SIG-M5 treated with dmso at 0.1 percent for 504 hours (cell line): ENCODE results near the gene E2F1.
"Not testable (repeated sequence)": the region's sequence is repeated elsewhere in the genome, so short reads cannot be mapped to it uniquely, and the experiment has no call there.

Source experiments
- DNase-seq: peaks from one replicate; lab custom pipeline; 2025; ENCODE audit not compliant: unreplicated experiment; lab: John Stamatoyannopoulos, UW

E2F1 gene

DNA sequence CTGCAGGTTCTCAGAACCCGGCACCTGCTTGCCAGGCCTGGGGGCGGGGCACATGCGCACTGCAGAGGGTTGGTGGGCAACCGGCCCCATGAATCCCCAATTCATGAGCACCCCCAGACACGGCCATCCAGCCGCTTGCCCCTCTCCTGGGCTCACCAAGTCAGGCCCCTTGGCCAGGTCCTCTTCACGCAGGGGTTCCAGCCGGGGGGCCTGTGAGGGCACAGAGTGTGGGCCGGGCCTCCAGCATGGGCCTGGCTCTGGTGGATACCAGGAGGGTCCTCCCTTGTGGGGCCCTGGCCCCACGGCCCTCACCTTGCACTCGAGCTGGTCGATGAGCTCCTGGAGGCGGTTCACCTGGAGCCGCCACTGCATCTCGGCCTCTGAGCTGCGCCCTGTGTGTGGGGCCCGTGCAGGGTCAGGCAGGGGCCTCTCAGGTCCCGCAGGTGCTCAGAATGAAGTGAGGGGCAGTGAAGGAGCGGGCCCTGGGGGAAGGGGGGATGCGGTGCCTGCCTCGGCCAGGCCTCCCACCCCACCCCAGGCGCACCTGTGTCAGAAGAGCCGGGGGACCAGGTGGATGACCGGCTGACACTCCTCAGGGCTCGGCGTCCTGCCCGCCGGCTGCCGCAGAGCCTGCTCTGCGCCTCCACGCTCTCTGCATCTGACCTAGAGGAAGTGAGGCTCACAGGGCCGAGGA is 26.7 kb downstream of the E2F1 start:
- no peak for DNase-seq

DNA sequence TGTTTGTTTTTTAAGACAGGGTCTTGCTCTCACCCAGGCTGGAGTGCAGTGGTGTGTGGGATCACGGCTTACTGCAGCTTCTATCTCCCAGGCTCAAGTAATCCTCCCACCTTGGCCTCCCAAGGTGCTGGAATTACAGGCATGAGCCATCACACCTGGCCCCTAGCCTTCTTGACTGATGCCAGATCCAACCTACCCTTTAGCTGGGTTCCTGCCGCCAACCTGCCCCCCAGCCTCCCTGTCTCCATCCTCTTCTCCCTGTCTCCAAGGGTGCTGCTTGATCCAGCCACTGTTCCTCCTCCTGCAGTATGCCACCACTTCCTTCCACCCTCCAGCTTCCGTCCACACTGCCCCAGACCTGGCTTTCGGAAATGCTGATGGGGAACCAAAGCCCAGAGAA is 27.3 kb downstream of the E2F1 start:
- DNase-seq, result no peak

DNA sequence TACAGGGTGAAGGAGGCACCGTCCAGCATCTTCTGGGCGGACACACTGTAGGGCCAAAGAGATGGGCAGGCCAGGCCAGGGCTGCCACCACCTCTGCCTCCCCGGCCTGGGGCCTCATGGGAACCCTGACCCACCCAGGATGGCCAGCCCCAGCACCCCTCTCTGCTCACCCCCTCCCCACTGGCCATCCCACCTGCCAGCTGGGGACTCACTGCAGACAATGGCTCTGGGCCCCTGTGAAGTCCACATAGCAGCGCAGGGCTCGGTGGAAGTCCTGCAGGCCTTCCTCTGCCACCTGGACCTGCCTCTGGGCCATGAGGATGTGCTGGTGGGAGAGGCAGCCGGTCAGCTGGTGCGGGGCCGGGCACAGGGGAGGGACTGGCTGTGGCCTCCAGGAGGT is 27.7 kb downstream of the E2F1 start:
- DNase-seq, result no peak

DNA sequence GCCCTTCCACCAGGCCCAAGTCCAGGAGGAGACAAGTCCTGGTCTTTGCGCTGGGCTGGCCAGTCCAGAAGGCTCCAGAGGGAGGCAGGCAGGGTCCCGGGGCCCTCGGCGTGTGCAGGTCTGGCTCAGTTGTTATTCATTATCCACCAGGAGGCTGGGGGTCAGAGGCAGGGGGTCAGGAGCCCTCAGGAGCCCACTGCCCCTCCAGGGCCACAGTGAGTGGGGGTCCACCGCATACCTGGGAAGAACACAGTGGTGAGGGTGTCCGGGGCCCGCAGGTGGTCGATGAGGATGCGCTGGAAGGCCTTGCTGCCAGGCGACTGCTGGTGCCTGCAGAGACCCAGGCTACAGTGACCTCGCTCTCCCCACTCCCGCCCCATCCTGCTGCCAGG is 28.5 kb downstream of the E2F1 start:
- no peak for DNase-seq

DNA sequence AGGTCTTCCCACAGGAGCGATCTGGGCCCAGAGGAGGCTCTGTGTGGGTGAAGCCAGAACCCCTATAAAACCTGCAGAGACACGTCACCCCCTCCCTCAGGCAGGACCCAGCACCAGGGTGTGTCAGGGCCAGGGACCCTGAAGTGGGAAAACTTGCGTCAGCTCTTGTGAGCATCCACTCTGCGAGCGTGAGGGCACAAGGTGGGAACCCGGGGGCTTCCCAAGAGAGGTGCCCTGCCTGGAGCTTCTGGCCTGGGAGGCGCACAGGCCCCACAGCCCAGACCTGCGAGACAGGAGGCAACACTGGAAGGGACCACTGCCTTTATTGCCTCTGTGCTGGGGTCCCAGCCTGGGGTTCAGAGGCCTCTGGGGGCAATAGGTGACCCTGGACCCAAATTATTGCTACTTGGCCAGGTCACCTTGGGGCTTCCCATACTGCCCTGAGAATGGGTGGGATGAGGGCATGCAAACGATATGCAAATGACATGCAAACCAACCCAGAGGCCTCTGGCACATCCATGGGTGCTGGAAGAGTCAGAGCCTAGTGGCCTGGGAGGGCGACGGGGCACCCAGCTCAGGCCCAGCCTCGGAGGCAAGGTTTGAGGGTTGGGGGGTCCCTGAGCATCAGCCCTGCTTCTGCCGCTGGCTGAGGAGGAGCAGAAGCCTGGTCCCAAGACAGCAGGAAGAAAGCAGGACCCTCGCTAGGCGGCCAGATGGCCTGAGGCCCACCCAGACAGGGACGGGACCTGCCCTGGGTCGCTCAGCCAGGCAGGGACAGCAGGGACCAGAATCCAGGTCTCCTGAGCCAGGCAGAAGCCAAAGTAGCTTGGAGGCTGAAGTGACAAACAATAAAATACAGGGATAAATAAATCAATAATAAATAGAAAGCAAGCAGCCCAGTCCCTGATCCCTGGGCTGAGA is 29.1 kb downstream of the E2F1 start:
- DNase-seq, result no peak

DNA sequence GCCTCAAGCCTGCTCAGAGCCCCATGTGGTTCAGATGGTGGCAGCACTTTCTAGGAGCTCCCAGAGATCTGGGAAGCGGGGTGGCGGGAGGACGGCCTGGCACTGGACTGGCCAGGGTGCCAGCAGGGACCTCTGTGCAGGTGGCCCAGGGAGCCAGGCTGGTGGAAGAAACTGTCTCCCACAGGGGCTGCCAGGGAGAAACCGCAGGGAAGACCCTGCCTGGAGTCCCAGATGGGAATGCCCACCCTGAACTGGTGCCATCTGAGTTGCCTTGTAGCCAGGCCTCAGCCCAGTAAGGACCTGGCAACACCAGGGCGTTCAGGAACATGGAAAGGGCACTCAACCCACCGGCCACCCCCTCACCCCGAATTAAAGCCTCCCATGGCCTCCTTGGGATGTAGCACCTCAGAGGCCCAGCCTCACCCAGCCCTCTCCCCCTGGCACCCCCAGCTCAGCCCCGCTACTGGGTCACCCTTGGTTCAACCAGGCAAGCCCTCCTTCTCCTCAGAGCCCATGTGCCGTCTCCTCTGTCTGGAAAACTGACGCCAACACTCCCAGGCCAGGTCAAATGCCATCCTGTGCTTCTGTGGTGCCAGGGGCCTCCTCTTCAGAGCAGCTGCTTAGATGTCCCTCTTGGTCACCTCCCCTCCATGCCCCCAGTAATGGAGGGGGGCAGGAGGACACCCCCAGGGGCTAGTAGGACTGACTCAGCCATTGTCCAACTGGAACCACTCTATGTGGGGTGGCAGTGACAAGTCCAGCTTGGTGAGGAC is 30.0 kb downstream of the E2F1 start:
- no peak for DNase-seq

DNA sequence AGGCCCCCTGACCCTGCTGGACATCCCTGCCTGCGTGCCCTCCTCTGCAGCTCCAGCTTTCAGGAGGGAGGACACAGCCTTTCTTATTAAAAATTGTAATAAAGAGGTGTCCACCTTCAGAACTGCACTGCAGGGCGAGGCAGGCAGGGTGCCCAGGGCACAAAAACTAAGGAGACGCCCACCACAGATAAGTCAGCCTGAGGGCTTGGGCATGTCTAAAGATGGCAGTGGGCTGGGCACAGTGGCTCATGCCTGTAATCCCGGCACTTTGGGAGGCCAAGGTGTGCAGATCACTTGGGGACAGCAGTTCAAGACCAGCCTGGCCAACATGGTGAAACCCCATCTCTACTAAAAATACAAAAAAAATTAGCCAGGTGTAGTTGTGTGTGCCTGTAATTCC is 31.0 kb downstream of the E2F1 start:
- no peak for DNase-seq

DNA sequence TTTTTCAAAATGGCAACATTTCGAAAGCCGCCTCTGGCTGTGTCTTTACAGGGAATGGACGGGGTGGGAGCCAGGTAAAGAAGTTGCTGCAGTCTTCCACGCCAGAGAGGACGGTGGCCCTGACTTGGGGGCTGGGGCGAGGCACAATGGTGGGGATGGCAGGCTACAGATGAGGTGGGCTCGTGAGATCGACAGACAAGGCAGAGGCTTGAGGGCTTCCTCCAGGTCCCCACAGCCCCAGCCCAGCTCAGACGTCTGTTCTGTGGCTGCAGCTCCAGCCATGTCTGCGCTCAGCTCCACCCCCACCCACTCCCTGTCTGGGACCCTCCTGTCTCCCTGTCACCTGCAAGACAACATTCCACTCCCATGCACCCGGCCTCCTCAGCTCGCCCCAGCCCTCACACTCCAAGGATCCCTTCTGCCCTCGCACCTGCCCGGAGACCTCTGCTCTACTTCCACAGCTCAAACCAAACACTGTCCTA is 31.5 kb downstream of the E2F1 start:
- DNase-seq, result no peak

DNA sequence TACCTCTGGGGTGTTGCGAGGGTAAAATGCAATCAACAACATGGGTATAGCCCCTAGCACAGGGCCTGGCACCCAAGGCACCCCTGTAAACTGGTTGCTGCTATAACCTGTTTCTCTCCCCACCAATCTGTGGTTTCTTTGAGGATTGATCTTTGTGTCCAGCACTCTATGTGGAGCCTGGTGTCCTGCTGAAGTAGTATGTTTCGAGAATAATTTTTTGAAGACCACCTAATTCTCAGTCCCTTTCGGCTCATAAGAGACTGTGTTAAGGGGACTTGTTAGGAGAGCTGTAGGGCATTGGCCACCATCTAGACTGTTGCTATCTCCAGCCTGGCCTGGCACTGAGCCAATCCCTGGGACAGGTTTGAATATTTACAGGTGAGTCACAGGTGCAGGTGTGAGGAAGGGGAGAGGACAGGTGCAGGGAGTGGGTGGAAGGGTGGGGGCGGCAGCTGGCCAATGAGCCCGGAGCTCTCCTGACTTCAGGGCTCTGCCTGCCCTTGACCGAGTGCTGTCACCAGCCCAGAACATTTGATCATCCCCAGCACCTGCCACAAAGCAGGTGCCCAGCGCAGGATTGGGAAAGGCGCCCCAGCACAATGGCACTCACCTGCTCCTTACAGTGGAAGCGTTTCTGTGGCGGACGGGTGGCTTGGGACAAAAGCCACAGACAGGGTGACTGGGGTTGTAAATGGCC is 32.1 kb downstream of the E2F1 start:
- DNase-seq, result no peak

DNA sequence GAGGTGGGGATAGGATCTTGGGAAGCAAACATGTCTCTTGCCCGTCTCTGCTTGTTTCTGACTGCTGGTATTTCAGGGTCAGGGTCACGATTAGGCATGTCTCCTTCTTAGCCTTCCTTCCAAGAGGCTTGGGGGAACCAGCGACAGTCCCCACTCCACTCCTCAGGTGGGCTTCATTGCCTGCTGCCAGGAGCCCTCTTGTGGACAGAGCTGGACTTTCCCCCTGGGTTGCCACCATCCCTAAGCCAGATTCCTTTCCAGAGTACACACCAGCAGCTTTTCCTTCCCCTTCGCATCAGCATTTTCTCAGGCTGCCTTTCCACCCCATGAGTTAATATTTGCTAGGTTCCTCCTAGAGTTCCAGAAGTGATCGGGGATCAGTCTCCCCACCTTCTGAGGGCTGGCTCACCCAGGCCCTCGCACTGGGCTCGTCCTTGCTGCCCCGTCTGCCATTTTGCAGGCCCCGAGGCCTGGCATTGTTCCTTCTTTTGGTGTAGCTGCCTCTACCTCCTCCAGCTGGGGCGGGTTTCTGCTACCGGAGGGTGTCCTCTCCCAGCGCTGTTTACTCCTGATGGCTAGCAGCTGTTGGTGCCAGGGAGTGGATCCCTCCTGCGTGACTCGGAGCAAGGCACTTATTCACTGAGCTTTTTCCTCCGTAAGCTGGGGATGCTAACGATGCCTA is 32.8 kb downstream of the E2F1 start:
- peak; percentile 47 for DNase-seq

DNA sequence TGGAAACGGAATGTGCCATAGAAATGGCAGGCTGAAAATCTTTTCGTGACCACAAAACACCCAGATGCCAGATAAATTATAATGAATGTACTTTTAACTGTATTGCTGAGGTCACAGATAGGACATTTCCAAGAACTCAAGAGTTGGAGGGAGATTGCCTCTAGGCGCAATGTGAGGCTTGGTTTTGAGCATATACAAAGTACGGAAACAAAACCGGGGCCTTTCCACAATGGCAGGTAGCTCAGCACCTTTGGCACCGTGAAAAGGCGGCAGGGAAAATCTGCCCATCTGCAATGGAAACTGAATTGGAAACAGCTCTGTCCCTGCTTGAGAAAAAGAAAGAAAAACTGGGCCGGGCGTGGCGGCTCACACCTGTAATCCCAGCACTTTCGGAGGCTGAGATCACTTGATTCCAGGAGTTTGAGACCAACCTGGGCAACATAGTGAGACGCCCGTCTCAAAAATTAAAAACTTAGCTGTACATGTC is 34.6 kb downstream of the E2F1 start:
- DNase-seq, result no peak

DNA sequence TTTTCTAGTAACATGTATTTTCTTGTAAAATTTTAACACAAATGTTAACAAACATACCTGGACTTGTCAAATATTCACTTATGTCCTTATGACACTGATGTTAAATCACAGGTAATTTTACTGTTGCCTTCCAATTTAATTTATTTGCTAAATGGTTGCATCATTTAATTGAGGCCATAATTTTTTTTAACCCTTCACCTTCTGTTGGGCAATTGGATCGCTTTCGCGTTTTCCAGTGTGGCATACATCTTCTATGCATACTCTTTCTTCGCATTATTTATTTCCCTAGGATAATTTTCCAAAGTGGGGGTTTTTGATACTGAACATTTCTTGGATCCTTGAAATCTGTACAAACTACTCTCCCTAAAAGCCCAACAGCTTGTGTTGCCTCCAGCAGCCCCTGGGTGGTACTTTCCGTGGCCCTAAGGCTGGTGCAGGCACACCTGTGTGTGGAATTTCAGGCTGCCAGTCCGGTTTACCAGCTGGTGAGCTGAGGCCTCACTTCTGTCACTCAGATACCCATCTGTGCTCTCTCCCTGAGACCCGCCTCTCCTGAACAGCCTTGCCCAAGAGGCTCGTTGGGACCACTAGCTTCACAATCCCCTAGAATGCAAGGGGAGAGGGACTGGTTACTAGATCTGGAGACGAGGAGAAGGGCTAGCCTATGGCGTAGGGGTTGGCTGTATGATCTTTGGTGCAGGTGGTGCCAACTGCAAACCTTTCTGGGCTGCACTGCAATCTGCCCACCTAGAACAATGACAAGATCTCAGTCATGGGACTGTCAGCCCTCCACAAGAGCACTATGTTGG is 35.2 kb downstream of the E2F1 start:
- DNase-seq, result no peak

DNA sequence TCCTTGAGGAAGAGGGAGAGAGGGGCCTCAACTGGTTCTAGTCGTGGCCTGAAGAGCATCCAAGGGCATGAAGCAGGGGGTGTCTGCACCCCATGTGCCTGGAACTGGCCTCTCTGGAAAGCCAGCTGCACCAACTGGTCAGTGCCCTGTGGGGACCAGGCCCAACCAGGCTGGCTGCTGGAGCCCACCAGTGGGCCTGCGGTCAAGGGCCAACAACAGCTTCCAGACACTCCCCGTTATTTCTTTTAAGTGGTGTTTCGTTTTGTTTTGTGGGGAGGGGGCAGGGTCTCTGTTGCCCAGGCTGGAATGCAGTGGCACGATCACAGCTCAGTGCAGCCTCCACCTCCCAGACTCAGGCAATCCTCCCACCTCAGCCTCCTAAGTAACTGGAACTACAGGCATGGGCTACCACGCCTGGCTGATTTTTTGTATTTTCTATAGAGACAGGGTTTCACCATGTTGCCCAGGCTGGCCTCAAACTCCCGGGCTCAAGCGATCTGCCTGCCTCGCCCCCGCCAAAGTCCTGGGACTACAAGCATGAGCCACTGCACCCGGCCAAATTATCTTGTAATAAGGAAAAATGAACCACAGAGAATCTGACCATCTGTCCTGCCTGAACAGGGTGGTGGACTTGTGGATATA is 36.0 kb downstream of the E2F1 start:
- DNase-seq, result no peak

DNA sequence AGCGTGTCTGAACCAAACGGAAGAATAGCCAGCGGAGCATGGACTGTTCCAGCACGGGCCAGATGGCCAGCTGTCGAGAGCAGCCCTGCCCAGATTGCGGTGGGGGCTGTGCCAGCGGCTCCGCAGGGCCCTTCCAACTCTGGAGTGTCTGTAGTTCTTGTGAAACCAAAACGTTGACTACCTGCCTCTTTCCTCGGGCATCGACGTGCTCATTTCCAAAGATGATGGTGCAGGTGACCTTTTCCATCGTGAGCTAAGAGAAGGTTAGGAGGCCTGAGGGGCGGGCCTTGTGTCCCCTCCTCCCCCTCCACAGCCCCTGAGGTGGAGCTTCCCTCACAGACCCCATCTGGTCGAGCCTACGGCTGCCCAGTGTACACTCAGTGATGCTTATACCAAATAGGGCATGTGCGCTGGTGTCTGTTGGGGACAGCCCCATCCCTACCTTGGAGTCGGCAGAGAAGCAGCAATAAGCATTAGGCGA is 36.9 kb downstream of the E2F1 start:
- DNase-seq, result no peak

DNA sequence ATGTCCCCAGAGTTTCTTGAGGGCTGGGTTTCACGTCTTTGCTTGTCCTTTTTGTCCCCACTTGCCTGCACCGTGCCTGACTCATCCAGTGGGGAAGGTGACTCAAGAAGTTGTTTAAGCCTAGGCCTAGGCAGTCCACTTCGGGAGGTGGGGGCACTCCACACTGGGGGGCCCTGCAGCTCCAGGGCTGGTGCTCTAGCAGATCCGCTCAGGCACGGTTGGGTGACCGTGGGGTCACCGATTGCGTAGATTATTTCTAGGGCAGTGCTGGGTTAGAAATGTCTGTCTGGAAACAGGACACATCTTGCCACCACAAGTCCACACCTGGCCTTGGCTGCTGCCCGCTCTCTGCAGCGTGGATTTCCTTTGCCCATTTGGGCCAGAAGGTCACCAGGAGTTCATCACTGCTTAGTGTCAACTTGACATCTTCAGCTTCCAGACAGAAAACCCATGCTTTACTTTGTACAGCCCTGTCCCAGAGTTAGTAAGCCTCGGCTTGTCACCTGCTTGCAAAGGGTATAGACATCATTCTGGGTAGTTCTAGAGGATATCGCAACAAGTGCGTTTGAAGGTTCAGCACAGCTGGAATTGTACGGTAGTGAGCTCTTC is 37.7 kb downstream of the E2F1 start:
- DNase-seq, result no peak

DNA sequence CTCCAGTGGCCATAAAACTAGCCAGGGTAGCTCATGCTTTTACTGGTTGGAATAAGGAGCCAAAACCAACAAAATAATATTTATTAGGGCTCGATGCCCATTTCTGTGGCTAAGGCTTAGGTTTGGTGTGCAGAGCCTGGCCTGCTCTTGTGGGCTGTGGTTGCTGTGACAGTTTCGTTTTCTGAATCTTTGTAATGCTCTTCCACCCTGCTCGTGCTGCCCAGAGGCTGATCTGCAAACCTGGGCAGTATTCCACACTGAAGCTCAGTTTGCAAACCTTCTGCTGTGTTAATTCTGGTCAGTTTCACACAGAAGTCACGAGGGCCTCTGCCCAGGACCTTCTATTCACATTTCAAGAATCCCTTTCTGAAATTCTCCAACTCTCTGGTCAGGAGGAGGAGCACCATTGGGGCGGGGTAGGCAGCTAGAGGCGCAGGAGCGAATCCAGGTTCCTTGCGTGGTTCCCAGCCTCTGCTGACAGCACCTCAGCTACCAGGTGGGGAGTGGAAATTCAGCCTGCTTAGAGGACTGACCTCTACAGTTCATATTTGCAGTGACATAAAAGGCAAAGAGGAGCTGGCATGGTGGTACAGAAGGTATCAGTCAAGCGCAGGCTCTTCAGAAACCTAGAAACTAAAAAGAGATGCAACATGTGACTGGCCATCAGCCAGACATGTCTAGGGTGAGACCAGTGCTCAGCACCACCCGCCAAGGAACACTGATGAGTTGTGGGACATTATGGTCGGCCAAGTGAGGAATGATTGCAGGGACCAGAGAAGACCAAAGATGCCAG is 38.4 kb downstream of the E2F1 start:
- no peak for DNase-seq

DNA sequence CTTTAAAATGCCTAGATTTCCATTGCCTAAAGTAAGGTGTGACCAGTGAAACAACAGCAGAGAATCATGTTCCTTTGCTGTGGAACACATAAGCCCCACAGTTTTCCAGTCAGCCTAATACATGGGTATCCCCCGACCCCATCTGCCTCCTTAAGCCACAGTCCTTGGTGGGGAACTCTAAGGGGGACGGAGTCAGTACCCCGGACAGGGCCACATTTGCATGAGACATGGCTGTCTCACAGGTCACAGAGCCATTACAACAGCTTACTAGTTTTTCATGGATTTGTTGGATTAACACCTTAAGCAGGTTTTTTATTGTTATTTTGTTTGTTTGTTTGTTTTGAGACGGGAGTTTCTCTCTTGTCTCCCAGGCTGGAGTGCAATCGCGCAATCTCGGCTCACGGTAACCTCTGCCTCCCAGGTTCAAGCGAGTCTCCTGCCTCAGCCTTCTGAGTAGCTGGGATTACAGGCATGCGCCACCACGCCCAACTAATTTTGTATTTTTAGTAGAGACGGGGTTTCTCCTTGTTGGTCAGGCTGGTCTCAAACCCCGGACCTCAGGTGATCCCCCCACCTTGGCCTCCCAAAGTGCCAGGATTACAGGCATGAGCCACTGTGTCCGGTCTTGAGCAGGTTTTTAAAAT is 39.1 kb downstream of the E2F1 start:
- not testable (repeated sequence) for DNase-seq
